Smooth muscle cell (in vitro differentiated cells): ENCODE measurements around the gene DYNLRB1. TPM values are rescaled to one million over a fixed set of nuclear protein-coding genes. Genes with fewer than 3 reads are reported as not detected.

Experiments used
- DNase-seq: peaks from one replicate; lab custom pipeline; 2025; ENCODE audit not compliant: unreplicated experiment; lab: John Stamatoyannopoulos, UW
- H2AFZ ChIP-seq: fragments of 200-600 bp; sonication (generic); 2 replicates; pipeline ENCODE4 v1.6.0; 2016; ENCODE audit warnings: antibody characterized with exemption, low read depth, mild to moderate bottlenecking
- H3F3A ChIP-seq: fragments of 200-600 bp; sonication (generic); 2 replicates; pipeline ENCODE4 v1.6.0; 2017; ENCODE audit warnings: antibody characterized with exemption, low read depth
- H3K27ac ChIP-seq: fragments of 200-600 bp; sonication (generic); 2 replicates; pipeline ENCODE4 v1.5.1; 2016; ENCODE audit warnings: low read depth, mild to moderate bottlenecking
- H3K27me3 ChIP-seq: fragments of 200-600 bp; sonication (generic); 2 replicates; pipeline ENCODE4 v1.6.1; 2016; ENCODE audit warnings: low read depth, mild to moderate bottlenecking
- H3K36me3 ChIP-seq: fragments of 200-600 bp; sonication (generic); 2 replicates; pipeline ENCODE4 v1.5.1; 2016; ENCODE audit warnings: low read depth
- H3K4me1 ChIP-seq: fragments of 200-600 bp; sonication (generic); 2 replicates; pipeline ENCODE4 v1.5.1; 2016; ENCODE audit warnings: low read depth
- H3K4me2 ChIP-seq: fragments of 200-600 bp; sonication (generic); 2 replicates; pipeline ENCODE4 v1.6.0; 2016; ENCODE audit warnings: mild to moderate bottlenecking
- H3K4me3 ChIP-seq: fragments of 200-600 bp; sonication (generic); 2 replicates; pipeline ENCODE4 v1.5.1; 2016; ENCODE audit warnings: mild to moderate bottlenecking
- H3K79me2 ChIP-seq: fragments of 200-600 bp; sonication (generic); 2 replicates; pipeline ENCODE4 v1.6.0; 2016; ENCODE audit warnings: low read depth, mild to moderate bottlenecking
- H3K9ac ChIP-seq: fragments of 200-600 bp; sonication (generic); 2 replicates; pipeline ENCODE4 v1.6.0; 2016; ENCODE audit warnings: low read depth
- H3K9me3 ChIP-seq: fragments of 200-600 bp; sonication (generic); replicated peaks from 2 replicates; pipeline ENCODE4 v1.5.1; 2016; ENCODE audit warnings: low read depth
- H4K20me1 ChIP-seq: fragments of 200-600 bp; sonication (generic); 2 replicates; pipeline ENCODE4 v1.6.0; 2016; ENCODE audit warnings: low read depth
- WGBS: methylation state at CpG from one replicate; pipeline ENCODE4 v1.1.7; 2016; ENCODE audit warnings: low lambda C conversion rate; 5-methylcytosine and 5-hydroxymethylcytosine counted together
- polyA plus RNA-seq: library from polyadenylated mRNA; unstranded; fragments of >200 nt; fragmentation: Nextera tagmentation; extraction: Ambion mirVana; gene quantifications from 2 replicates; pipeline ENCODE4 v1.2.1, GENCODE V29; 2016
- total RNA-seq: library from RNA; depleted of rRNA; stranded (reverse); fragments of >200 nt; gene quantifications from 2 replicates; pipeline ENCODE4 v1.2.3, GENCODE V29; 2014
- TF ChIP-seq, protein P1 (sequence below): fragments of 200-600 bp; sonication (generic); IDR thresholded peaks from 2 replicates; pipeline ENCODE4 v1.5.1; 2017; ENCODE audit warnings: borderline replicate concordance, mild to moderate bottlenecking, antibody characterized with exemption; ENCODE audit not compliant: insufficient read depth, poor library complexity, severe bottlenecking

The DYNLRB1 gene
- total and polyA plus RNA-seq, 2 experiments from 2014 or later: 202 to 224 TPM

DNA sequence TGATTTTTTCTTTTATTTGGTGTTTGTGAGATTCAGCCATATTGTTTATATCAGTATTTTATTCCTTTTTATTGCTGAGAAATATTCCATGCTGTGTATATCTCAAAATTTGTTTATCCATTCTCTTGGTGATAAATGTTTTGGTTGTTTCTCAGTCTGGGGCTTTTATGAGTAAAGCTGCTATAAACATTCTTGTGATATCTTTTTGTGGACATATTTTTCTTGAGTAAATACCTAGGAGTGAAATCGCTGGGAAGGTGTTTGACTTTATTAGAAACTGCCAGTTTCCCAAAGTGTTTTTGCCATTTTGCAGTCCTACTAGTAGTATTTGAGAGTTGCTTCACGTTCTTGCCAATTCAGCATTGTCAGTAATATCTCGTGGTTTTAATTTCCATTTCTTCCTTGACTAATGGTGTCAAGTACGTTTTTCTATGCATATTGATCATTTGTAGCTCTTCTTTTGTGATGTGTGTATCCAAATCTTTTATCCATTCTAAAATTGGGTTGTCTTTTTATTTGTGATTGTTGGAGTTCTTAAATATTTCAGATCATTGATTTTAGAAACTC, 31.1 kb upstream of the DYNLRB1 start:
- H3K79me2 ChIP-seq: peaks cover 31% of the 10 kb centered on the region
- H3K4me3 ChIP-seq: no peak overlapping the region
- H3K9me3 ChIP-seq: no peaks in the 10 kb centered on the region
- no peak overlapping the region for H3K27ac ChIP-seq
- H4K20me1 ChIP-seq: peaks cover 21% of the 10 kb centered on the region
- H3K36me3 ChIP-seq: peaks cover 63% of the 10 kb centered on the region
- no peak for DNase-seq
- TF ChIP-seq, protein P1, sequence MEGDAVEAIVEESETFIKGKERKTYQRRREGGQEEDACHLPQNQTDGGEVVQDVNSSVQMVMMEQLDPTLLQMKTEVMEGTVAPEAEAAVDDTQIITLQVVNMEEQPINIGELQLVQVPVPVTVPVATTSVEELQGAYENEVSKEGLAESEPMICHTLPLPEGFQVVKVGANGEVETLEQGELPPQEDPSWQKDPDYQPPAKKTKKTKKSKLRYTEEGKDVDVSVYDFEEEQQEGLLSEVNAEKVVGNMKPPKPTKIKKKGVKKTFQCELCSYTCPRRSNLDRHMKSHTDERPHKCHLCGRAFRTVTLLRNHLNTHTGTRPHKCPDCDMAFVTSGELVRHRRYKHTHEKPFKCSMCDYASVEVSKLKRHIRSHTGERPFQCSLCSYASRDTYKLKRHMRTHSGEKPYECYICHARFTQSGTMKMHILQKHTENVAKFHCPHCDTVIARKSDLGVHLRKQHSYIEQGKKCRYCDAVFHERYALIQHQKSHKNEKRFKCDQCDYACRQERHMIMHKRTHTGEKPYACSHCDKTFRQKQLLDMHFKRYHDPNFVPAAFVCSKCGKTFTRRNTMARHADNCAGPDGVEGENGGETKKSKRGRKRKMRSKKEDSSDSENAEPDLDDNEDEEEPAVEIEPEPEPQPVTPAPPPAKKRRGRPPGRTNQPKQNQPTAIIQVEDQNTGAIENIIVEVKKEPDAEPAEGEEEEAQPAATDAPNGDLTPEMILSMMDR: no peak
- no peak overlapping the region for H3K9ac ChIP-seq
- no peak overlapping the region for H2AFZ ChIP-seq
- no peaks in the 10 kb centered on the region for H3F3A ChIP-seq
- H3K4me1 ChIP-seq: no peaks in the 10 kb centered on the region
- no peaks in the 10 kb centered on the region for H3K27me3 ChIP-seq
- no peak overlapping the region for H3K4me2 ChIP-seq
- 97% methylated on average over 4 of the region's 4 CpGs for WGBS

DNA sequence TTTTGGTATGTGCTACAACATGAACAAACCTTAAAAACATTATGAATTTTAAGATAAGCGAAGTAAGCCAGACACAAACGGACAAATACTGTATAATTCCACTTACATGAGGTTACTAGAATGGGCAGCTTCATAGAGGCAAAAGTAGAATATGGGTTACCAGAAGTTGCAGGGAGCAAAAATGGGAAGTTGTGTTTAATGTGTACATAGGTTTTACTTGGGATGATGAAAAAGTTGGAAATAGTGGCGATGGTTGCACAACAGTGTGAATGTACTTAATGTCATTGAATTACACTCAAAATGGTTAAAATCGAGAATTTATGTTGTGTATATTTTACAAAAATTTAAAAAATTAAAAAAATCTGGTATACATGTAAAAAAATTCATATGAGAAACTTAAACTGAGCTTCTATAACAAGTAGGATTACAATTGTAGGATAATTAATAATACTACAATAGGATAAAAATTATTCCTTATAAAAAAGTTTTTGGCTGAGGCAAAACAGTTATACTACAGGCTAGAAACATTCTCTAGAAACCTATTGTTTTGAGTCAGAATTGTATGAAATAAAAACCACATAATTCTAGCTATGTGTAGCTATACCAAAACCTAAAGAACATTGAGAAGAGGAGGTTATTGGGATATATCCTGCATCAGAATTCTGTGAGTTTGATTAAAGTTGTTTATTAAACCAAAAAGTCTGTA, 24.8 kb upstream of the DYNLRB1 start:
- Histone ChIP-seq H2AFZ (no peak overlapping the region), H3K4me2 (no peak overlapping the region), H3K36me3 (peaks cover 61% of the 10 kb centered on the region), H3K9me3 (no peaks in the 10 kb centered on the region), H3K4me1 (no peaks in the 10 kb centered on the region), H3K79me2 (peaks cover 37% of the 10 kb centered on the region), H3K9ac (no peak overlapping the region), H3K27me3 (no peaks in the 10 kb centered on the region), H4K20me1 (peaks cover 10% of the 10 kb centered on the region), H3K4me3 (no peak overlapping the region), H3F3A (peaks cover 5% of the 10 kb centered on the region), H3K27ac (no peak overlapping the region)
- WGBS: 95% methylated on average over 4 of the region's 4 CpGs
- DNase-seq: no peak
- TF ChIP-seq, protein P1: no peak

DNA sequence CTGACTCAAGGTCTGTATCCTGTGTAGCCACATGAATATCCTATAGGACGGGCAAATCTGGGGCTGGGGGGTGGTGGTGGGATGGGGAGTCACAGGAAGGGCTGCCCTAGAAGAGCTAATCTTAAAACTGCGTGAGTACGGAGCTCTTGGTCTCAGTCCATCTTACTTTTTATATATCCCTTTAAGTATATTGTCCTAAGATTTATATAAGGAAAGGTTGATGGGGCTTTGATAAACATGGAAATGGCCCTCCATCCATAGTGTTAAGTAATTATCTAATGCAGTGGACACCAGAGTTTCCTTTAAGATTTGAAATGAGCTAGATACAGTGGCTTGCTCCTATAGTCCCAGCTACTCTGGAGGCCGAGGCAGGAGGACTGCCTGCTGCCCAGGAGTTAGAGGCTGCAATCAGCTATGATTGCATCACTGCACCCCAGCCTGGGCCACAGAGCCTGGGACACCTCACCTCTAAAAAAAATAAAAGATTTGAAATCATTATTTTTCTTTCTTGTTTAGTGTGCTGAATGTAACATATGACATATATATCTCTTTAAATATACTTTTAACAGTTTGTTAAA, 24.2 kb upstream of the DYNLRB1 start:
- no peaks in the 10 kb centered on the region for H3K4me1 ChIP-seq
- no peak for DNase-seq
- no peak overlapping the region for H3K4me2 ChIP-seq
- H3K79me2 ChIP-seq: peaks cover 43% of the 10 kb centered on the region
- peaks cover 65% of the 10 kb centered on the region for H3K36me3 ChIP-seq
- H3K4me3 ChIP-seq: no peak overlapping the region
- peaks cover 6% of the 10 kb centered on the region for H3F3A ChIP-seq
- H3K9me3 ChIP-seq: no peaks in the 10 kb centered on the region
- peaks cover 12% of the 10 kb centered on the region for H4K20me1 ChIP-seq
- no peaks in the 10 kb centered on the region for H3K27me3 ChIP-seq
- 98% methylated on average over 4 of the region's 4 CpGs for WGBS
- TF ChIP-seq, protein P1: no peak
- H3K27ac ChIP-seq: no peak overlapping the region
- no peak overlapping the region for H3K9ac ChIP-seq
- no peak overlapping the region for H2AFZ ChIP-seq
